HG03575 (cell line): ENCODE results near the gene TRABD2B.

Source experiments
- ATAC-seq: cut with Tn5 transposase; IDR thresholded peaks from one replicate; pipeline ENCODE4 v1.9.1; 2021; ENCODE audit not compliant: unreplicated experiment, insufficient number of reproducible peaks, low FRiP score; ENCODE audit errors: extremely low read depth

Gene TRABD2B

DNA sequence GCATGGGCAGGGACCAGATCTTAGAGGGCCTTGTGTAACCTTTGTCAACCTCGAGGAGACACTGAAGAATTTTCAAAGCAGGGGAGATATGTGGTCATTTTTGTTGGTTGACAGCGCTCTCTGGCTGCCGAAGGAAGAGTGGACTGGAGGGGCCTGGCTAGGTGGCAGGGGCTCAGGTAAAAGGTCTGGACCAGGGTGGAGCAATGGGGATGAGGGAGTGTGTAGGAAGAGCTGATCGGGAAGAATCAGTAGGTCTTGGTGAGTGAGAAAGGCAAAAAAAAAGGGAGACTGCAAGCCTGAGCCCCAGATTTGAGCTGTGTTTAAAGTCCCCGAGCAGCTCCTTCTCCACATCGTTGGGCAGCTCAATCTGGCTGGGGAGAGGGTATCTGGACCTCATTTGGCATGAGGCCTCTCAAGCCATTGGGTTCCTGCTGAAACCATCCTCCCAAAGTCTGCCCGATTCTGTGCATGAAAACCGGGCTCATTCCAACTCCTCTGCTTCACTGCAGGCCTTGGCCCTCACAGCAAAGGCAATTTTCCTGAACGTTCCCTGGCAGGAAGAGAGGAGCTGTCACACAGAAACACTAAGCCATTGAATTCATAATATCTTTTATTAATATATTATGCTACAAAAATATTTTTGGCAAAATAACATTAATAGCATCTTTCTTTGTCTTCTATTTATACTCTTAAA is 237.1 kb downstream of the TRABD2B start:
- no peak for ATAC-seq

- ATAC-seq = no peak
Measured at GRCh38 chr1:47759251-47759935, 237.8 kb downstream of the TRABD2B start.

- ATAC-seq = no peak
Measured at GRCh38 chr1:47758341-47759250, 238.6 kb downstream of the TRABD2B start.

DNA sequence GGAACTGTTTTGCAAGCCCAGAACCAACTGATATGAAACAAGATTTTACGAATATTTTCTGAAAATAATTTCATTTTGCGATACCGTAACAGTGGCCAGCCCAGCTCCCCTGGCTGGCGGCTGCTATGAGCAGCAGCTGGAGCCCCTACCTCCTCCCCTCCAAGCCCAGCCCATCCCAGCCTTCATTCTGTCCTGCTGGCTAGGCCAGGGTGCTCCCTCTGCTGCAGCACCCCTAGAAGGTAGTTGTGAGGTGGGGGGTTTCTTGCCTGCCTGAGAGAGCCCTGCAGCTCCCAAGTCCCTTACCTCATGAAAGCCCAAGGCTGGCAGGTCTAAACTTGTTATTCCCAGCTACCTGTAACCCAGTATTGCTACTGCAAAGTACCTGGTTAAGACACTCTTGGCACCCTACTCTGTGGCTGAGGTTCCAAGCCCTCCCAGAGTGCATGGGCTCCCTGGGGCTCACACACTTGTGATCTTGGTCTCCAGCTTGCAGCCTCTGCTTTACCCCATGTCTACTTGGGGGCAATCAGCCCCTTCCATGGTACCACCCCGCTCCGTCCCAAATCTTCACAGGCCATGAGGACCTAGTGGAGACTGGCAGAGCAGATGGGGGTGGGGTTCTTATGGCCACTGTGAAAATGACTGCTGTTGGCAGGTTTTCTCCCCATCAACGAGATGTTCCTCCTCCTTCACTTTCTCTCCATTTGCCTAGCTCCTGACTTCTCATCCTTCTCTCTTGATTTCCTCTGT is 239.8 kb downstream of the TRABD2B start:
- ATAC-seq = no peak

GRCh38 chr1:47756411-47756810 is 240.8 kb downstream of the TRABD2B start:
- no peak for ATAC-seq

DNA sequence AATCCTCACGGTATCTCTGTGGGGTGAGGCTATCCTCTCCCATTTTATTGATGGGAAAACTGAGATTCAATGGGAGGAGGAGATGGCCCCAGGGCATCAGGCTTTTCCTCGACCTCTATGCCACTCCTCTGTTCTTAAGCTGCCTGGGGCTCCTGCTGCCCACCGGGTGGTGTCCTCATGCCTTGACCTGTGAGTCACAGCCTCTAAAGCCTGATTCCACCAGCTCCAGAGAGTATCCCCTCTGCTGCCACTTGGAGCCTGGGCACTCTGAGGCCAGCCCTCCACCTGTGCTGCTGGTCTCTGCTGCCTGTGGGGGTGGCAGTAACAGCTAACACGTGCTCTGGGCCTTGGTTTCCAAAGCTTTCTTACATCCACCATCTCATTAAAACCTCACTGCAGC is 241.2 kb downstream of the TRABD2B start:
- ATAC-seq = no peak

- no peak for ATAC-seq
Measured at GRCh38 chr1:47755101-47755990, 241.8 kb downstream of the TRABD2B start.

- ATAC-seq = no peak
Measured at GRCh38 chr1:47754221-47754620, 243.0 kb downstream of the TRABD2B start.

- ATAC-seq = no peak
Measured at GRCh38 chr1:47753808-47754207, 243.4 kb downstream of the TRABD2B start.

DNA sequence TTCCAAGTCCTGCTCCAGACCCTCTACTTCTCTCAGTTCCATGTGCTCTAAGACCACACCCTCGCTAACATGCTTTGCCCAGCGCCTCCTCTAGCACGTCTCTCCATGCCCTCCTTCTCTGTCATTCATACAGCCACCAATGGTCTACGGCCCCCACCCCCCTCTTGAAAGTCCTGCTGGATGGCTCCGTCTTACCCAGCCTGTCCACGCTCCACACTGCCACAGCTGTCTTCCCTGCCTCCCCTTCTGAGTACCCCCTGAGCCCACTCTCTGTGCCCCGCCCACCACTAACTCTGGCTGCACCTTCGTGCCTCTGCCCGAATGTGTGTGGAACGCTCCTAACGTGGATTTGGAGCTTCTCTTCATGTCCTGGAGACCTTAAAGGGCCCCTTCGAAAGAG is 244.6 kb downstream of the TRABD2B start:
- ATAC-seq = no peak

DNA sequence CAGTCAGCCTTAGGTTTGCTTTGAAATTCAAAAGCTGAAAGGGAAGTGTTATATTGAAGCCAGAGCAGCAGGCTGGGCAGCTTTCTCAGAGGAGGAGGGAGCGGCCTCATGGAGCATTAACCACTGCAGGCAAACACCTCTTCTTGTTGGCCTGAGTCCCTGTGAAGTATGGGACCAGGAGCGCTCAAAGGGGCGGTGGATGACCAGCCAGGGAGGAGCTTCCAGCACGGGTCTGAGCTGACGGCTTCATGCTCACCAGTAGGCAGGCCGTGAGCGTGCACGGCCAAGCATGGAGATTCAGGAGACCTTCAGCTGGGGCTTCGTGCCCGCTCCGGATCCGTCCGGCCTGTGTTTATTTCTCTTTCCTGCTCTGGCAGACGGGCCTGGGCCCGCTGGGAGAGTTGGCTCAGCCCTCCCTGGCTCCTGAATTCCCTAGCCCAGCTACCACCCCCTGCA is 245.2 kb downstream of the TRABD2B start:
- ATAC-seq = no peak

DNA sequence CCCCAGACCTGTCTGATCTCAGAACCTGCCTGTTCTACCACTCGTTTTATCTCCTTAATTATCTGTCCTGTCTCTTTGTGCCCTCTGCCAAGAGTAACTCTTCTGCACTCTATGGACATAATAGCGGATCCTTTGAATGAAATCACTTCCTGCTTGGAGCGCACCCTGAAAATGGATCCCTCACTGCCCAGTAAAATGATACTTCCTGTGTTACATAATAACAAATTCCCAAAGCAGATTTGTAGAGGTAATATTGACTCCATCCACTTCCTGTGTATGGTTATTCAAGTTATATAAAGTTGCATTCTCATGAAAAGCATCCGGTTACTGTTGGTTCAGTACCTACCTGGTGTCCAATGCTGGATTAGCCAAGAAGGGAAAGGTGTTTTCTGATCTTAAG is 246.0 kb downstream of the TRABD2B start:
- no peak for ATAC-seq

GRCh38 chr1:47745715-47746609 is 251.2 kb downstream of the TRABD2B start:
- no peak for ATAC-seq

DNA sequence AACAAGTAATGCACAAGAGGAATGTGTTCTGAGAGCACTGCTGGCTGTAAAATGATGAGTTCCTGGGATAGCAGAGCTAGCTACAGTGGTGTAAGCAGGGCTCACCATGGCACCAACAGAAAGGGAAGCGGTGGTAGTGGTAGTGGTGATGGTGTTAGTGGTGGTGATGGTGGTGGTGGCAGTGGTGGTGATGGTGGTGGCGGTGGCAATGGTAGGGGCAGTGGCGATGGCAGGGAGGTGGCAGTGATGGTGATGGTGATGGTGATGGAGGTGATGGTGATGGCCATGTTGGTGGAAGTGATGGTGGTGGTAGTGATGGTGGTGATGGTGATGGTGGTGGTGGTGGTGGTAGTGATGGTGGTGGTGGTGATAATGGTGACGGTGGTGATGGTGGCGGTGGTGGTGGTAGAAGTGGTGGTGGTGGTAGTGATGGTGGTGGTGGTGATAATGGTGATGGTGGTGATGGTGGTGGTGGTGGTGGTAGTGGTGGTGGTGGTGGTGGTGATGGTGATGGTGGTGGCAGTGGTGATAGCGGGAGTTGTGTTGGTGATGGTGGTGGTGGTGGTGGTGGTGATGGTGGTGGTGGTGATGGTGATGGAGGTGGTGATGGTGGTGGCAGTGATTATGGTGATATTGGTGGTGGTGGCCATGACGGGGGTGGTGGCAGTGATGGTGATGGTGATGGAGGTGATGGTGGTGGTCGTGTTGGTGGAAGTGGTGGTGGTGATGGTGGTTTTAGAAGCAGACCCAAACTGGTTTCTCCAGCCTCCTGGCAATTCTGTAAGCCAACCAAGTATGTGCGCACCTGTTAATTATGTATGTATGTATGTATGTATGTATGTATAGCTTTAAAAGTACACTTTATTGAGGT is 254.1 kb downstream of the TRABD2B start:
- ATAC-seq = no peak

DNA sequence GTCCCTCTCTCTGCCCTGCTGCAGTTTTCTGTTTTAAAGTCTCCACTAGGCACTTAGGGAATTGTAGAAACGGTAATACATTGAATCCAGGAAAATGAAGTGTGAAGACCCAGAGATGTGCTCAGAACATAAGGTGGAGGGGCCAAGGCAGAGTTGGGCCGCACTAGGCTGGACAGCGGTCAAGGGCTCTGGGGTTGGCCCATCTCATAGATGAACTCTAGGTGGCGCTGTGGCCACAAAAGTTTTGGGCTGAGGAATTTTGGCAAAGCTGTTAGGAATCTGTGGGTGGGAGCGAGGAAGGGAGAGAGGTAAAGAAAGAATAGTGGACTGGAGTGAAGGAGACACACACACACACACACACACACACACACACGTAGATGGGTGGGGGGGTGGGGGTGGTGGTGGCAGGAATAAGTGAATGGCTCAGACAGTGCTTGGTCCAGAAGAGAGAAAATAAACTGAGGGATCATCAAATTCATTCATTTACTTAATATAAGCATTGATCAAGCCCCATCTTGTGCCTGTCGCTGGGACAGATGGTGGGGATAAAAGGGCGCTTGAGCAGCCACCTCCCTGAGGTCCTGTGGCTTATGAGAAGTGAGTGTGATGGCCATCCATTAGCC is 258.5 kb downstream of the TRABD2B start:
- no peak for ATAC-seq

GRCh38 chr1:47732489-47732888 is 264.7 kb downstream of the TRABD2B start:
- ATAC-seq = no peak
